IMR-90 (cell line): ENCODE measurements around the gene WHRN. TPM values are rescaled to one million over a fixed set of nuclear protein-coding genes. Genes with fewer than 3 reads are reported as not detected.
A peak's percentile ranks its signal among the peaks of the same experiment; 100 is the strongest.

ENCODE experiments used
- ATAC-seq: fragments of 200-7000 bp; cut with Tn5 transposase; 2 replicates; pipeline ENCODE4 v1.9.1; 2020; ENCODE audit warnings: low read depth, mild to moderate bottlenecking, moderate library complexity
- BruUV-seq: library from RNA; stranded (reverse); fragments of 400-500 nt; replicated peaks from 2 replicates; lab custom pipeline; 2021; lab: Mats Ljungman, UMichigan
- CTCF ChIA-PET: fragments of 300-600 bp; formaldehyde crosslinking; extraction: SDS; loops from one replicate; lab custom pipeline; 2021; ENCODE audit warnings: antibody characterized with exemption; lab: Yijun Ruan, JAX
- POLR2A ChIA-PET: fragments of 300-600 bp; sonication (Branson Sonifier 250); formaldehyde crosslinking; loops from one replicate; lab custom pipeline; 2022; ENCODE audit warnings: antibody characterized with exemption; ENCODE audit not compliant: unreplicated experiment; lab: Charles Lee
- DNase-seq: peaks from one replicate; pipeline ENCODE4 v3.0.0; 2013
- H2AFZ ChIP-seq: replicated peaks from 2 replicates; pipeline ENCODE3; 2013; ENCODE audit warnings: low read length, mild to moderate bottlenecking; ENCODE audit not compliant: poor library complexity
- H2AK5ac ChIP-seq: 2 replicates; pipeline ENCODE4 v1.6.1; 2013; ENCODE audit warnings: low read depth, low read length, inconsistent platforms
- H2AK9ac ChIP-seq: replicated peaks from 2 replicates; pipeline ENCODE3; 2013; ENCODE audit warnings: mild to moderate bottlenecking, low read depth, low read length, moderate library complexity; ENCODE audit not compliant: poor library complexity
- H2BK120ac ChIP-seq: 2 replicates; pipeline ENCODE4 v1.6.1; 2013; ENCODE audit warnings: low read depth, low read length, inconsistent platforms
- H2BK15ac ChIP-seq: 3 replicates; pipeline ENCODE4 v1.6.1; 2013; ENCODE audit warnings: low read depth, low read length, inconsistent platforms
- H2BK20ac ChIP-seq: 2 replicates; pipeline ENCODE4 v1.6.1; 2013; ENCODE audit warnings: low read depth, mild to moderate bottlenecking, inconsistent platforms, low read length, moderate library complexity
- H2BK5ac ChIP-seq: 2 replicates; pipeline ENCODE4 v1.6.1; 2013; ENCODE audit warnings: mild to moderate bottlenecking, low read depth, low read length, inconsistent platforms; ENCODE audit not compliant: poor library complexity, severe bottlenecking
- H3K14ac ChIP-seq: replicated peaks from 2 replicates; pipeline ENCODE4 v1.6.1; 2013; ENCODE audit warnings: low read depth, low read length, inconsistent platforms
- H3K18ac ChIP-seq: 2 replicates; pipeline ENCODE4 v1.6.1; 2013; ENCODE audit warnings: low read depth, low read length, control low read depth
- H3K23ac ChIP-seq: 2 replicates; pipeline ENCODE4 v1.6.1; 2013; ENCODE audit warnings: low read depth, low read length, inconsistent platforms
- H3K27ac ChIP-seq: 2 replicates; pipeline ENCODE4 v1.5.1; 2013; ENCODE audit warnings: mild to moderate bottlenecking, control low read depth, low read length; ENCODE audit not compliant: insufficient read depth
- H3K27me3 ChIP-seq: 2 replicates; pipeline ENCODE4 v1.6.1; 2013; ENCODE audit warnings: low read length; ENCODE audit not compliant: control insufficient read depth, insufficient read depth
- H3K36me3 ChIP-seq: 2 replicates; pipeline ENCODE4 v1.6.1; 2013; ENCODE audit warnings: low read length, mixed read lengths; ENCODE audit not compliant: control insufficient read depth, insufficient read depth
- H3K4ac ChIP-seq: 2 replicates; pipeline ENCODE4 v1.6.1; 2013; ENCODE audit warnings: low read depth, low read length, inconsistent platforms
- H3K4me1 ChIP-seq: 2 replicates; pipeline ENCODE4 v1.6.1; 2013; ENCODE audit warnings: low read length, mixed read lengths; ENCODE audit not compliant: control insufficient read depth, insufficient read depth
- H3K4me2 ChIP-seq: 2 replicates; pipeline ENCODE4 v1.6.1; 2013; ENCODE audit warnings: low read depth, mild to moderate bottlenecking, control low read depth, low read length, moderate library complexity
- H3K4me3 ChIP-seq: 2 replicates; pipeline ENCODE4 v1.5.1; 2013; ENCODE audit warnings: low read depth, mild to moderate bottlenecking, control low read depth, low read length, moderate library complexity; ENCODE audit not compliant: insufficient read depth
- H3K56ac ChIP-seq: 2 replicates; pipeline ENCODE4 v1.6.1; 2013; ENCODE audit warnings: low read length, inconsistent platforms; ENCODE audit not compliant: insufficient read depth; ENCODE audit errors: extremely low read depth
- H3K79me1 ChIP-seq, 2 experiments: 2 replicates each; pipeline ENCODE4 v1.6.1; 2013; ENCODE audit warnings: low read length in 2 of 2, inconsistent platforms in 1 of 2, low read depth in 1 of 2
- H3K9ac ChIP-seq: 2 replicates; pipeline ENCODE4 v1.6.1; 2013; ENCODE audit warnings: low read depth, low read length, control low read depth
- H3K9me1 ChIP-seq: 2 replicates; pipeline ENCODE4 v1.6.1; 2013; ENCODE audit warnings: low read length, inconsistent platforms; ENCODE audit not compliant: insufficient read depth
- H3K9me3 ChIP-seq: 2 replicates; pipeline ENCODE4 v1.6.1; 2013; ENCODE audit warnings: low read length; ENCODE audit not compliant: control insufficient read depth, insufficient read depth
- H4K20me1 ChIP-seq: 2 replicates; pipeline ENCODE4 v1.6.1; 2013; ENCODE audit warnings: low read length, inconsistent platforms; ENCODE audit not compliant: insufficient read depth
- H4K5ac ChIP-seq: 2 replicates; pipeline ENCODE4 v1.6.1; 2013; ENCODE audit warnings: mild to moderate bottlenecking, low read depth, low read length, control low read depth
- H4K8ac ChIP-seq, 2 experiments: 2 replicates each; pipeline ENCODE4 v1.6.1; 2013; ENCODE audit warnings: low read depth in 2 of 2, low read length in 2 of 2, control low read depth in 1 of 2, inconsistent platforms in 1 of 2
- H4K91ac ChIP-seq: 2 replicates; pipeline ENCODE4 v1.6.1; 2013; ENCODE audit warnings: low read depth, low read length, inconsistent platforms; ENCODE audit not compliant: insufficient read depth
- FOS ChIP-seq: fragments of 150-350 bp; IDR thresholded peaks from 2 replicates; pipeline ENCODE4 v1.6.1; 2016; ENCODE audit warnings: low read depth, low read length
- MAFK ChIP-seq: IDR thresholded peaks from 2 replicates; pipeline ENCODE4 v1.6.1; 2012; ENCODE audit warnings: low read depth, low read length, improper control_type of control experiment
- SMC3 ChIP-seq: fragments of 150-350 bp; IDR thresholded peaks from 2 replicates; pipeline ENCODE4 v1.6.1; 2016; ENCODE audit warnings: low read depth, mild to moderate bottlenecking, antibody characterized with exemption, low read length, moderate library complexity
- WGBS, 2 experiments: methylation state at CpG; one replicate each; pipeline versions ENCODE4 v1.1.5 to v1.1.7; 2013; ENCODE audit warnings: missing lambda C conversion rate in 2 of 2; ENCODE audit not compliant: insufficient read length in 1 of 2; ENCODE audit errors: extremely low coverage in 2 of 2; 5-methylcytosine and 5-hydroxymethylcytosine counted together
- dilution Hi-C: fragments of 300-500 bp; cut with HindIII; formaldehyde crosslinking; loops from one replicate; pipeline ENCODE4 v1.14.3; 2018; ENCODE audit warnings: low sequenced_read_pairs; ENCODE audit not compliant: unreplicated experiment
- in situ Hi-C: fragments of 300-500 bp; cut with MboI; formaldehyde crosslinking; loops from 3 replicates; pipeline ENCODE4 v1.14.3; 2019; ENCODE audit warnings: low sequenced_read_pairs, inconsistent platforms, mixed read lengths
- intact Hi-C: fragments of 100-400 bp; cut with micrococcal nuclease; formaldehyde crosslinking; loops from 2 replicates; pipeline ENCODE4 v1.10.0; 2022
- polyA plus RNA-seq, 3 experiments: library from polyadenylated mRNA; depleted of rRNA; stranded (reverse); fragments of >200 nt; gene quantifications; 2 replicates each; pipeline ENCODE4 v1.2.3, GENCODE V29; 2012; ENCODE audit warnings: low replicate concordance in 1 of 3
- total RNA-seq: library from RNA; depleted of rRNA; stranded (reverse); fragments of >200 nt; gene quantifications from 2 replicates; pipeline ENCODE4 v1.2.3, GENCODE V29; 2012

Gene WHRN
- total and polyA plus RNA-seq, 2 of the 4 experiments (the other 2 are of a cell fraction): 0.18 to 2.6 TPM

DNA sequence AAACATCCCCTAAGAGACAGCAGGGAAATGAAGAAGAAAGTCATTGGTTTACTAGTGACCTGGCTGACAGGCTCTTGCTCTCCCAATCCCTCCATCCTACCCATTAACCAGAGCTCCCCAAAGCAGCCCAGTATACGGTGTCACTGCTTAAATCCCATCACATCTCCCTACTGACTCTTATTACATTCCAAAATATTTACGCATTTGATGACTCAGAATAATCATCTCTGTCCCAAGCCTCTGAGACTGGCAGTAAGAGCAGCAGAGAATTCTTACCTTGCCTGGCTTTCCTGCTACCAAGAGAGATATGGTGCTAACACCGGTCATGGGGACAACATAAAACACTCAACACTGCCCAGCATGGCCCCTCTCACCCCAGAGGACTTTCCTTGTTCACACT lies 20.2 kb upstream of the WHRN start:
- H4K91ac ChIP-seq: no peak overlapping the region
- no peak overlapping the region for H3K14ac ChIP-seq
- H2AK9ac ChIP-seq: no peak overlapping the region
- H3K27ac ChIP-seq: no peak overlapping the region
- H2BK20ac ChIP-seq: 0 out of 2 replicates have a peak overlapping the region, but pooled peaks have one; percentile 45
- H3K79me1 ChIP-seq: no peaks in the 10 kb centered on the region
- H3K4me3 ChIP-seq: no peak overlapping the region
- H2AK5ac ChIP-seq: peak overlapping the region; percentile 59; the same call in 1 of the 2 replicates
- no peak overlapping the region for H4K5ac ChIP-seq
- no peaks in the 10 kb centered on the region for H3K9me3 ChIP-seq
- in situ Hi-C loops: no loop called here
- H2BK15ac ChIP-seq: no peak overlapping the region; the same call in 2 of the 3 replicates
- H3K4me1 ChIP-seq: peaks cover 3% of the 10 kb centered on the region; the same call in 1 of the 2 replicates
- no peaks in the 10 kb centered on the region for H3K36me3 ChIP-seq
- no peak overlapping the region for H3K56ac ChIP-seq
- H2BK5ac ChIP-seq: no peak overlapping the region
- H2BK120ac ChIP-seq: peak overlapping the region; percentile 7; the same call in 1 of the 2 replicates
- POLR2A ChIA-PET: no interaction called here
- 0 out of 2 replicates have a peak overlapping the region, but pooled peaks have one; percentile 10 for H3K4me2 ChIP-seq
- peaks cover 18% of the 10 kb centered on the region for H3K27me3 ChIP-seq
- no peak overlapping the region; a peak in 1 of 4 replicates for H4K8ac ChIP-seq
- H3K18ac ChIP-seq: no peak overlapping the region
- H3K23ac ChIP-seq: no peak overlapping the region
- peaks cover 3% of the 10 kb centered on the region; the same call in 1 of the 2 replicates for H3K9me1 ChIP-seq
- no peak overlapping the region for H2AFZ ChIP-seq
- no TSS peak for BruUV-seq
- TF ChIP-seq FOS (peak; percentile 67), SMC3 (no peak), MAFK (0 out of 2 replicates have a peak, but pooled peaks have one; percentile 20)
- H3K4ac ChIP-seq: no peak overlapping the region
- no peaks in the 10 kb centered on the region for H4K20me1 ChIP-seq
- ATAC-seq (peak; percentile 98), DNase-seq (peak; percentile 82)
- dilution Hi-C loops: no loop called here
- intact Hi-C loops: no loop called here
- H3K9ac ChIP-seq: no peak overlapping the region
- WGBS, 2 experiments: 17% methylated on average over 2 of the region's 3 CpGs; no CpG with 5 or more reads in 1 of the 2 experiments
- CTCF ChIA-PET: interaction anchor here (0.5 kb wide), 1 partner anchor 43 kb away, joined by 3 read pairs; no protein-coding TSS in a partner anchor
